ENCODE data around the gene HAUS5. TPM values are rescaled to one million over a fixed set of nuclear protein-coding genes. Genes with fewer than 3 reads are reported as not detected.
"Not testable (repeated sequence)": the region's sequence is repeated elsewhere in the genome, so short reads cannot be mapped to it uniquely, and the experiment has no call there.

Gene HAUS5
- total RNA-seq, 1 experiment from 2014 or later, result 27.4 TPM

DNA sequence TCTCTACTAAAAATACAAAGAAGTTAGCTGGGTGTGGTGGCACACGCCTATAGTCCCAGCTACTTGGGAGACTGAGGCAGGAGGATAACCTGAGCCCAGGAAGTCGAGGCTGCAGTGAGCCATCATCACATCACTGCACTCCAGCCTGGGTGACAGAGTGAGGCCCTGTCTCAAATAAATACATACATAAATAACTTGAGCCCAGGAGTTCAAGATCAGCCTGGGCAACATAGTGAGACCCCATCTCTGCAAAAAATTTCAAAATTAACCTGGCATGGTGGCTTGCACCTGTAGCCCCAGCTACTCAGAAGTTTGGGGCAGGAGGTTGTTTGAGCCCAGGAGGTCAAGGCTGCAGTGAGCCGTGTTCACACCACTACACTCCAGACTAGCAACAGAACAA, 17.5 kb upstream of the HAUS5 start:
- not testable (repeated sequence) for H3K27me3 ChIP-seq (ENCODE audit: control insufficient read depth, insufficient read depth, low read length); H3K36me3 ChIP-seq (replicated peaks; ENCODE audit: control insufficient read depth, insufficient read depth, low read length); DNase-seq; H3K4me3 ChIP-seq (ENCODE audit: insufficient read depth, low read depth, low read length)

GRCh38 chr19:35595928-35596327, 16.6 kb upstream of the HAUS5 start:
- no peaks in the 10 kb centered on the region for H3K36me3 ChIP-seq (replicated peaks; ENCODE audit: control insufficient read depth, insufficient read depth, low read length)
- H3K4me3 ChIP-seq (ENCODE audit: insufficient read depth, low read depth, low read length), result no peak overlapping the region
- peaks cover 4% of the 10 kb centered on the region for H3K27me3 ChIP-seq (ENCODE audit: control insufficient read depth, insufficient read depth, low read length)
- no peak for DNase-seq

GRCh38 chr19:35596366-35596999, 16.1 kb upstream of the HAUS5 start:
- peak; percentile 75 for DNase-seq
- Histone ChIP-seq H3K27me3 (ENCODE audit: control insufficient read depth, insufficient read depth, low read length) (peaks cover 4% of the 10 kb centered on the region), H3K36me3 (replicated peaks; ENCODE audit: control insufficient read depth, insufficient read depth, low read length) (no peaks in the 10 kb centered on the region), H3K4me3 (ENCODE audit: insufficient read depth, low read depth, low read length) (no peak overlapping the region)

DNA sequence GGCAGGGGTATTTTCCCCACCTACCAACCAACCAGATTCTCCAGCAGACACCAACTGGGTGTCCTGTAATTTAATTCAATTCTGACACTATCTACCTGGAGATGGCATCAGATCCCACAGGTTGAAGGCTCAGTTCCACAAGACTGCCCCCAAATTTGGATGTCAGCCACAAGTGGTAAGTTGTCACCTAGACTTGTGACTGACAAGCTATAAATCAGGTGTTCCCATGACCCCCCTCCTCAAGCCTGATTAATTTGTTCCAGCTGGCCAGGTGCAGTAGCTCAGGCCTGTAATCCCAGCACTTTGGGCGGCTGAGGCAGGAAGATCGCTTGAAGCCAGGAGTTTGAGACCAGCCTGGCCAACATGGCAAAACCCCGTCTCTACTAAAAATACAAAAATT, 10.6 kb upstream of the HAUS5 start:
- no peaks in the 10 kb centered on the region for H3K36me3 ChIP-seq (replicated peaks; ENCODE audit: control insufficient read depth, insufficient read depth, low read length)
- peaks cover 2% of the 10 kb centered on the region; the same call in 1 of the 2 replicates for H3K27me3 ChIP-seq (ENCODE audit: control insufficient read depth, insufficient read depth, low read length)
- DNase-seq, result no peak
- H3K4me3 ChIP-seq (ENCODE audit: insufficient read depth, low read depth, low read length), result no peak overlapping the region

DNA sequence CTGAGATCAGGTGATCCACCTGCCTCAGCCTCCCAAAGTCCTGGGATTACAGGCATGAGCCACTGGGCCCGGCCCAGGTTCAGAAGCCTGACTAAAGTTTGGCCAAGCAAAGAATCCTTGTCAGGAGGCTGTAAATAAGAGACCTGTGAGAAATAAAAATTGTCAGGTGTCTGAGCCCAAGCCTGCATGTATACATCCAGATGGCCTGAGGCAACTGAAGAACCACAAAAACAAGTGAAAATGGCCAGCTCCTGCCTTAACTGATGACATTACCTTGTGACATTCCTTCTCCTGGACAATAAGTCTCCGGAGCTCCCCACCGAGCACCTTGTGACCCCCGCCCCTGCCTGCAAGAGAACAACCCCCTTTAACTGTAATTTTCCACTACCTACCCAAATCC, 8.1 kb upstream of the HAUS5 start:
- DNase-seq; H3K4me3 ChIP-seq (ENCODE audit: insufficient read depth, low read depth, low read length); H3K36me3 ChIP-seq (replicated peaks; ENCODE audit: control insufficient read depth, insufficient read depth, low read length); H3K27me3 ChIP-seq (ENCODE audit: control insufficient read depth, insufficient read depth, low read length): not testable (repeated sequence)

GRCh38 chr19:35607170-35607569, 5.4 kb upstream of the HAUS5 start:
- not testable (repeated sequence) for H3K36me3 ChIP-seq (replicated peaks; ENCODE audit: control insufficient read depth, insufficient read depth, low read length); DNase-seq; H3K27me3 ChIP-seq (ENCODE audit: control insufficient read depth, insufficient read depth, low read length); H3K4me3 ChIP-seq (ENCODE audit: insufficient read depth, low read depth, low read length)

- no peak for DNase-seq
- Histone ChIP-seq H3K27me3 (ENCODE audit: control insufficient read depth, insufficient read depth, low read length) (peaks cover 3% of the 10 kb centered on the region; the same call in 1 of the 2 replicates), H3K36me3 (replicated peaks; ENCODE audit: control insufficient read depth, insufficient read depth, low read length) (no peaks in the 10 kb centered on the region), H3K4me3 (ENCODE audit: insufficient read depth, low read depth, low read length) (no peak overlapping the region)
Measured at GRCh38 chr19:35607661-35608060, 4.9 kb upstream of the HAUS5 start.

DNA sequence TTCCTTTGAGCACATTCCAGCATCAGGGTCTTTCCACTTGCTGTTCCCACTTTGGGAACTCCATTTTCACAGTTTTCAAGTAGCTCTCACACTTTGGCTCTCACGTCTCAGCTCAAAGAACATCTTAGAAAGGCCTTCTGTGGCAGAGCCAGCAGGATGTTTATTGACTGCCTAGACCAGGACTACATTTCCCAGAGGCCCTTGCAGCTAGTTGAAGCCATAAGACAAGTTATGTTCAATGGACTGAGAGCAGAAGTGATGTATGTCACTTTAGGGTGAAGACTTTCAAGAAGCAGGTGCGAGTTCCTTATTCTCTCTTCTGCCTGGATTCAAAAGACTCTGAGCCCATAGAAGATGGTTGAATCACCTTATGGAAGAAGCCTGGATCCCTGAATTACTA, 4.3 kb upstream of the HAUS5 start:
- Histone ChIP-seq H3K36me3 (replicated peaks; ENCODE audit: control insufficient read depth, insufficient read depth, low read length) (no peaks in the 10 kb centered on the region), H3K27me3 (ENCODE audit: control insufficient read depth, insufficient read depth, low read length) (peaks cover 3% of the 10 kb centered on the region; the same call in 1 of the 2 replicates), H3K4me3 (ENCODE audit: insufficient read depth, low read depth, low read length) (no peak overlapping the region)
- DNase-seq, result no peak

GRCh38 chr19:35609851-35610353, 2.6 kb upstream of the HAUS5 start:
- Histone ChIP-seq H3K4me3 (ENCODE audit: insufficient read depth, low read depth, low read length) (no peak overlapping the region), H3K27me3 (ENCODE audit: control insufficient read depth, insufficient read depth, low read length) (peaks cover 3% of the 10 kb centered on the region; the same call in 1 of the 2 replicates), H3K36me3 (replicated peaks; ENCODE audit: control insufficient read depth, insufficient read depth, low read length) (no peaks in the 10 kb centered on the region)
- no peak for DNase-seq

- H3K27me3 ChIP-seq (ENCODE audit: control insufficient read depth, insufficient read depth, low read length), result peaks cover 3% of the 10 kb centered on the region; the same call in 1 of the 2 replicates
- peak overlapping the region; percentile 23 for H3K4me3 ChIP-seq (ENCODE audit: insufficient read depth, low read depth, low read length)
- peaks cover 2% of the 10 kb centered on the region; the same call in 1 of the 2 replicates for H3K36me3 ChIP-seq (replicated peaks; ENCODE audit: control insufficient read depth, insufficient read depth, low read length)
- DNase-seq, result no peak
Measured at GRCh38 chr19:35612224-35612558, 344 bp upstream of the HAUS5 start.

- H3K27me3 ChIP-seq (ENCODE audit: control insufficient read depth, insufficient read depth, low read length), result peaks cover 3% of the 10 kb centered on the region; the same call in 1 of the 2 replicates
- no peak overlapping the region for H3K4me3 ChIP-seq (ENCODE audit: insufficient read depth, low read depth, low read length)
- DNase-seq, result no peak
- H3K36me3 ChIP-seq (replicated peaks; ENCODE audit: control insufficient read depth, insufficient read depth, low read length), result peaks cover 3% of the 10 kb centered on the region; the same call in 1 of the 2 replicates
Measured at GRCh38 chr19:35613574-35613973, 1.0 kb downstream of the HAUS5 start.

GRCh38 chr19:35615036-35615435, 2.5 kb downstream of the HAUS5 start:
- no peak for DNase-seq
- Histone ChIP-seq H3K27me3 (ENCODE audit: control insufficient read depth, insufficient read depth, low read length) (peaks cover 3% of the 10 kb centered on the region; the same call in 1 of the 2 replicates), H3K36me3 (replicated peaks; ENCODE audit: control insufficient read depth, insufficient read depth, low read length) (peaks cover 3% of the 10 kb centered on the region; the same call in 1 of the 2 replicates), H3K4me3 (ENCODE audit: insufficient read depth, low read depth, low read length) (no peak overlapping the region)

GRCh38 chr19:35618857-35619256, 6.3 kb downstream of the HAUS5 start:
- H3K4me3 ChIP-seq (ENCODE audit: insufficient read depth, low read depth, low read length), result no peak overlapping the region
- DNase-seq, result peak; percentile 65

GRCh38 chr19:35619290-35619923, 6.9 kb downstream of the HAUS5 start:
- H3K27me3 ChIP-seq (ENCODE audit: control insufficient read depth, insufficient read depth, low read length), result no peaks in the 10 kb centered on the region
- no peak overlapping the region for H3K4me3 ChIP-seq (ENCODE audit: insufficient read depth, low read depth, low read length)
- DNase-seq, result no peak
- peaks cover 9% of the 10 kb centered on the region for H3K36me3 ChIP-seq (replicated peaks; ENCODE audit: control insufficient read depth, insufficient read depth, low read length)

More at GRCh38 chr19:35618857-35619256, 6.3 kb downstream of the HAUS5 start:
- H3K27me3 ChIP-seq (ENCODE audit: control insufficient read depth, insufficient read depth, low read length), result no peaks in the 10 kb centered on the region
- H3K36me3 ChIP-seq (replicated peaks; ENCODE audit: control insufficient read depth, insufficient read depth, low read length), result peaks cover 9% of the 10 kb centered on the region

- no peak for DNase-seq
- Histone ChIP-seq H3K27me3 (ENCODE audit: control insufficient read depth, insufficient read depth, low read length) (no peaks in the 10 kb centered on the region), H3K4me3 (ENCODE audit: insufficient read depth, low read depth, low read length) (no peak overlapping the region), H3K36me3 (replicated peaks; ENCODE audit: control insufficient read depth, insufficient read depth, low read length) (peaks cover 9% of the 10 kb centered on the region)
Measured at GRCh38 chr19:35620001-35620400, 7.5 kb downstream of the HAUS5 start.
